Measurements from ENCODE around the gene RAPGEF1.

The RAPGEF1 gene

GRCh38 chr9:131575946-131576853 is 163.7 kb downstream of the RAPGEF1 start:
- Histone ChIP-seq H3K27ac (ENCODE audit: low read depth, low read length) (no peak overlapping the region), H2BK15ac (replicated peaks; ENCODE audit: low read depth) (no peak overlapping the region), H3K79me2 (ENCODE audit: control insufficient read depth, insufficient read depth, low read length) (no peaks in the 10 kb centered on the region), H3K36me3 (ENCODE audit: control insufficient read depth, insufficient read depth, low read length) (peaks cover 2% of the 10 kb centered on the region), H3K4me2 (ENCODE audit: low read length) (no peak overlapping the region), H4K5ac (ENCODE audit: low read length) (no peak overlapping the region), H3K4ac (ENCODE audit: low read depth, low read length) (no peak overlapping the region), H3K56ac (ENCODE audit: low read length) (no peak overlapping the region), H2BK120ac (ENCODE audit: low read depth, low read length) (no peak overlapping the region), H3K4me3 (ENCODE audit: low read length) (no peak overlapping the region), H3K18ac (ENCODE audit: low read length) (no peak overlapping the region), H3K27me3 (ENCODE audit: insufficient read depth, low read length, poor library complexity) (no peaks in the 10 kb centered on the region), H3K23ac (ENCODE audit: low read length) (no peak overlapping the region), H4K8ac (ENCODE audit: low read depth, low read length) (no peak overlapping the region), H2BK5ac (ENCODE audit: low read length) (no peak overlapping the region), H3K79me1 (ENCODE audit: low read length) (no peaks in the 10 kb centered on the region), H2AK5ac (ENCODE audit: low read length) (no peak overlapping the region), H3K4me1 (ENCODE audit: control insufficient read depth, low read depth, low read length) (no peaks in the 10 kb centered on the region), H3K9ac (ENCODE audit: low read length) (no peak overlapping the region)
- WGBS (ENCODE audit: extremely low coverage, insufficient coverage, low lambda C conversion rate): no CpG with 5 or more reads among the region's 23 CpGs
- DNase-seq: no peak

GRCh38 chr9:131574730-131575640 is 164.9 kb downstream of the RAPGEF1 start:
- Histone ChIP-seq H4K5ac (ENCODE audit: low read length) (no peak overlapping the region), H3K23ac (ENCODE audit: low read length) (no peak overlapping the region), H3K18ac (ENCODE audit: low read length) (no peak overlapping the region), H2AK5ac (ENCODE audit: low read length) (no peak overlapping the region), H3K36me3 (ENCODE audit: control insufficient read depth, insufficient read depth, low read length) (peaks cover 2% of the 10 kb centered on the region), H3K4ac (ENCODE audit: low read depth, low read length) (no peak overlapping the region), H2BK120ac (ENCODE audit: low read depth, low read length) (no peak overlapping the region), H3K4me1 (ENCODE audit: control insufficient read depth, low read depth, low read length) (no peaks in the 10 kb centered on the region), H3K9ac (ENCODE audit: low read length) (no peak overlapping the region), H3K4me3 (ENCODE audit: low read length) (no peak overlapping the region), H3K79me1 (ENCODE audit: low read length) (no peaks in the 10 kb centered on the region), H4K8ac (ENCODE audit: low read depth, low read length) (no peak overlapping the region), H2BK15ac (replicated peaks; ENCODE audit: low read depth) (no peak overlapping the region), H3K27me3 (ENCODE audit: insufficient read depth, low read length, poor library complexity) (no peaks in the 10 kb centered on the region), H3K56ac (ENCODE audit: low read length) (no peak overlapping the region), H3K27ac (ENCODE audit: low read depth, low read length) (no peak overlapping the region), H2BK5ac (ENCODE audit: low read length) (no peak overlapping the region), H3K79me2 (ENCODE audit: control insufficient read depth, insufficient read depth, low read length) (no peaks in the 10 kb centered on the region), H3K4me2 (ENCODE audit: low read length) (no peak overlapping the region)
- WGBS (ENCODE audit: extremely low coverage, insufficient coverage, low lambda C conversion rate): no CpG with 5 or more reads among the region's 17 CpGs
- DNase-seq: no peak

- H3K4me3 ChIP-seq (ENCODE audit: low read length): no peak overlapping the region
- WGBS (ENCODE audit: extremely low coverage, insufficient coverage, low lambda C conversion rate): no CpG with 5 or more reads among the region's 8 CpGs
- no peak overlapping the region for H4K5ac ChIP-seq (ENCODE audit: low read length)
Measured at GRCh38 chr9:131567910-131568309, 172.0 kb downstream of the RAPGEF1 start.

GRCh38 chr9:131566158-131566557 is 173.7 kb downstream of the RAPGEF1 start:
- no peak overlapping the region for H3K4ac ChIP-seq (ENCODE audit: low read depth, low read length)
- no peak overlapping the region for H3K27ac ChIP-seq (ENCODE audit: low read depth, low read length)
- no peaks in the 10 kb centered on the region for H3K4me1 ChIP-seq (ENCODE audit: control insufficient read depth, low read depth, low read length)
- no peak overlapping the region for H2BK15ac ChIP-seq (replicated peaks; ENCODE audit: low read depth)
- H3K9ac ChIP-seq (ENCODE audit: low read length): no peak overlapping the region
- no peak overlapping the region for H2BK5ac ChIP-seq (ENCODE audit: low read length)
- WGBS (ENCODE audit: extremely low coverage, insufficient coverage, low lambda C conversion rate): no CpG with 5 or more reads among the region's 3 CpGs
- H3K36me3 ChIP-seq (ENCODE audit: control insufficient read depth, insufficient read depth, low read length): no peaks in the 10 kb centered on the region
- H3K4me3 ChIP-seq (ENCODE audit: low read length): no peak overlapping the region
- H2AK5ac ChIP-seq (ENCODE audit: low read length): no peak overlapping the region
- H4K5ac ChIP-seq (ENCODE audit: low read length): no peak overlapping the region
- H3K79me1 ChIP-seq (ENCODE audit: low read length): no peaks in the 10 kb centered on the region
- no peaks in the 10 kb centered on the region for H3K27me3 ChIP-seq (ENCODE audit: insufficient read depth, low read length, poor library complexity)
- no peak overlapping the region for H3K18ac ChIP-seq (ENCODE audit: low read length)
- no peak overlapping the region for H3K56ac ChIP-seq (ENCODE audit: low read length)
- H3K23ac ChIP-seq (ENCODE audit: low read length): no peak overlapping the region
- H3K4me2 ChIP-seq (ENCODE audit: low read length): no peak overlapping the region
- H2BK120ac ChIP-seq (ENCODE audit: low read depth, low read length): no peak overlapping the region
- no peaks in the 10 kb centered on the region for H3K79me2 ChIP-seq (ENCODE audit: control insufficient read depth, insufficient read depth, low read length)
- no peak overlapping the region for H4K8ac ChIP-seq (ENCODE audit: low read depth, low read length)
- DNase-seq: no peak

More at GRCh38 chr9:131567910-131568309, 172.0 kb downstream of the RAPGEF1 start:
- Histone ChIP-seq H2BK5ac (ENCODE audit: low read length) (no peak overlapping the region), H4K8ac (ENCODE audit: low read depth, low read length) (no peak overlapping the region), H3K23ac (ENCODE audit: low read length) (no peak overlapping the region), H3K4ac (ENCODE audit: low read depth, low read length) (no peak overlapping the region), H3K27me3 (ENCODE audit: insufficient read depth, low read length, poor library complexity) (no peaks in the 10 kb centered on the region), H3K9ac (ENCODE audit: low read length) (no peak overlapping the region), H3K18ac (ENCODE audit: low read length) (no peak overlapping the region), H3K27ac (ENCODE audit: low read depth, low read length) (no peak overlapping the region), H3K4me1 (ENCODE audit: control insufficient read depth, low read depth, low read length) (no peaks in the 10 kb centered on the region), H2BK120ac (ENCODE audit: low read depth, low read length) (no peak overlapping the region), H3K79me2 (ENCODE audit: control insufficient read depth, insufficient read depth, low read length) (no peaks in the 10 kb centered on the region), H3K56ac (ENCODE audit: low read length) (no peak overlapping the region), H3K79me1 (ENCODE audit: low read length) (no peaks in the 10 kb centered on the region), H3K36me3 (ENCODE audit: control insufficient read depth, insufficient read depth, low read length) (no peaks in the 10 kb centered on the region), H3K4me2 (ENCODE audit: low read length) (no peak overlapping the region), H2AK5ac (ENCODE audit: low read length) (no peak overlapping the region), H2BK15ac (replicated peaks; ENCODE audit: low read depth) (no peak overlapping the region)
- DNase-seq: no peak

GRCh38 chr9:131565369-131565768 is 174.5 kb downstream of the RAPGEF1 start:
- H3K4me3 ChIP-seq (ENCODE audit: low read length): no peak overlapping the region
- H3K23ac ChIP-seq (ENCODE audit: low read length): no peak overlapping the region
- no peak overlapping the region for H2BK120ac ChIP-seq (ENCODE audit: low read depth, low read length)
- H3K79me2 ChIP-seq (ENCODE audit: control insufficient read depth, insufficient read depth, low read length): no peaks in the 10 kb centered on the region
- H3K36me3 ChIP-seq (ENCODE audit: control insufficient read depth, insufficient read depth, low read length): no peaks in the 10 kb centered on the region
- no peak overlapping the region for H3K56ac ChIP-seq (ENCODE audit: low read length)
- no peak overlapping the region for H3K4ac ChIP-seq (ENCODE audit: low read depth, low read length)
- no peak for DNase-seq
- H3K18ac ChIP-seq (ENCODE audit: low read length): no peak overlapping the region
- H2BK15ac ChIP-seq (replicated peaks; ENCODE audit: low read depth): no peak overlapping the region
- WGBS (ENCODE audit: extremely low coverage, insufficient coverage, low lambda C conversion rate): no CpG with 5 or more reads among the region's 5 CpGs
- no peak overlapping the region for H3K27ac ChIP-seq (ENCODE audit: low read depth, low read length)
- H3K79me1 ChIP-seq (ENCODE audit: low read length): no peaks in the 10 kb centered on the region
- H4K8ac ChIP-seq (ENCODE audit: low read depth, low read length): no peak overlapping the region
- H3K27me3 ChIP-seq (ENCODE audit: insufficient read depth, low read length, poor library complexity): no peaks in the 10 kb centered on the region
- H2BK5ac ChIP-seq (ENCODE audit: low read length): no peak overlapping the region
- no peak overlapping the region for H2AK5ac ChIP-seq (ENCODE audit: low read length)
- no peak overlapping the region for H3K4me2 ChIP-seq (ENCODE audit: low read length)
- H3K9ac ChIP-seq (ENCODE audit: low read length): no peak overlapping the region
- no peaks in the 10 kb centered on the region for H3K4me1 ChIP-seq (ENCODE audit: control insufficient read depth, low read depth, low read length)
- no peak overlapping the region for H4K5ac ChIP-seq (ENCODE audit: low read length)
